Activated CD4-positive, CD25-positive, alpha-beta regulatory T cell treated with anti-CD3 and anti-CD28 coated beads, Interleukin-2, amount 50 U/mL, for 16 hours (primary cell): ENCODE data around the gene ACOT2.
"Not testable (repeated sequence)": the region's sequence is repeated elsewhere in the genome, so short reads cannot be mapped to it uniquely, and the experiment has no call there.

Experiments
- DNase-seq: peaks from one replicate; pipeline ENCODE4 v3.0.0-alpha.2; 2020; ENCODE audit warnings: low read depth, low spot score

Gene ACOT2

GRCh38 chr14:73569185-73569958 lies at the start of gene ACOT2:
TSS of gene ACOT2 (plus strand) at chr14:73569213. CDS start at chr14:73569241, 28 bp downstream.
- peak; percentile 67 for DNase-seq

GRCh38 chr14:73521229-73521628 lies 47.8 kb upstream of the ACOT2 start:
- no peak for DNase-seq

- DNase-seq: no peak
Measured at GRCh38 chr14:73524493-73524892, 44.5 kb upstream of the ACOT2 start.

- no peak for DNase-seq
Measured at GRCh38 chr14:73526036-73526984, 42.7 kb upstream of the ACOT2 start.

- not testable (repeated sequence) for DNase-seq
Measured at GRCh38 chr14:73529356-73529755, 39.7 kb upstream of the ACOT2 start.

- DNase-seq: not testable (repeated sequence)
Measured at GRCh38 chr14:73531971-73532370, 37.0 kb upstream of the ACOT2 start.

GRCh38 chr14:73537244-73538045 lies 31.6 kb upstream of the ACOT2 start:
- DNase-seq: not testable (repeated sequence)

- peak; percentile 6 for DNase-seq
Measured at GRCh38 chr14:73539017-73539416, 30.0 kb upstream of the ACOT2 start.

- not testable (repeated sequence) for DNase-seq
Measured at GRCh38 chr14:73542961-73543360, 26.1 kb upstream of the ACOT2 start.

GRCh38 chr14:73545353-73545752 lies 23.7 kb upstream of the ACOT2 start:
- DNase-seq: not testable (repeated sequence)

- not testable (repeated sequence) for DNase-seq
Measured at GRCh38 chr14:73549097-73549496, 19.9 kb upstream of the ACOT2 start.

- not testable (repeated sequence) for DNase-seq
Measured at GRCh38 chr14:73549889-73550524, 19.0 kb upstream of the ACOT2 start.

GRCh38 chr14:73553845-73554244 lies 15.2 kb upstream of the ACOT2 start:
- no peak for DNase-seq

- not testable (repeated sequence) for DNase-seq
Measured at GRCh38 chr14:73557201-73557600, 11.8 kb upstream of the ACOT2 start.

GRCh38 chr14:73558238-73558637 lies 10.8 kb upstream of the ACOT2 start:
- not testable (repeated sequence) for DNase-seq

- DNase-seq: not testable (repeated sequence)
Measured at GRCh38 chr14:73562256-73562655, 6.8 kb upstream of the ACOT2 start.

GRCh38 chr14:73562696-73563095 lies 6.3 kb upstream of the ACOT2 start:
- not testable (repeated sequence) for DNase-seq

GRCh38 chr14:73566431-73566830 lies 2.6 kb upstream of the ACOT2 start:
- DNase-seq: not testable (repeated sequence)

GRCh38 chr14:73566935-73567334 lies 2.1 kb upstream of the ACOT2 start:
- not testable (repeated sequence) for DNase-seq

- DNase-seq: no peak
Measured at GRCh38 chr14:73567358-73567757, 1.7 kb upstream of the ACOT2 start.
